ENCODE data around the gene FAM120C.

FAM120C gene

DNA sequence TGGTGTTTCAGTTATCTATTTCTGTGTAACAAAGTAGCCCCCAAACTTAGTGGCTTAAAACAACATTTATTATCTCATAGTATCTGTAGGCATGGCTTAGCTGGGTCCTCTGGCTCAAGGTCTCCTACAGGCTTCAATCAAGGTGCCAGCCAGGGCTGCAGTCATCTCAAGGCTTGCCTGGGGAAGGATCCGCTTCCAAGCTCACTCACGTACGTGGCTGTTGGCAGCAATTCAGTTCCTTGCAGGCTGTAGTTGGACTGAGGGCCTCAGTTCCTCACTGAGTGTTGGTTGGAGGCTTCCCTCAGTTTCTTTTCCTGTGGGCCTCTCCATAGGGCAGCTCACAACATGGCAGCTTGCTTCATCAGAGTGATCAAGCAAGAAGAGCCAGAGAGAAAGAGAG lies 9.3 kb downstream of the FAM120C start:
- no peak for TF ChIP-seq ZFX (IDR thresholded peaks at IDR 0.05)
- TF ChIP-seq, protein P1, sequence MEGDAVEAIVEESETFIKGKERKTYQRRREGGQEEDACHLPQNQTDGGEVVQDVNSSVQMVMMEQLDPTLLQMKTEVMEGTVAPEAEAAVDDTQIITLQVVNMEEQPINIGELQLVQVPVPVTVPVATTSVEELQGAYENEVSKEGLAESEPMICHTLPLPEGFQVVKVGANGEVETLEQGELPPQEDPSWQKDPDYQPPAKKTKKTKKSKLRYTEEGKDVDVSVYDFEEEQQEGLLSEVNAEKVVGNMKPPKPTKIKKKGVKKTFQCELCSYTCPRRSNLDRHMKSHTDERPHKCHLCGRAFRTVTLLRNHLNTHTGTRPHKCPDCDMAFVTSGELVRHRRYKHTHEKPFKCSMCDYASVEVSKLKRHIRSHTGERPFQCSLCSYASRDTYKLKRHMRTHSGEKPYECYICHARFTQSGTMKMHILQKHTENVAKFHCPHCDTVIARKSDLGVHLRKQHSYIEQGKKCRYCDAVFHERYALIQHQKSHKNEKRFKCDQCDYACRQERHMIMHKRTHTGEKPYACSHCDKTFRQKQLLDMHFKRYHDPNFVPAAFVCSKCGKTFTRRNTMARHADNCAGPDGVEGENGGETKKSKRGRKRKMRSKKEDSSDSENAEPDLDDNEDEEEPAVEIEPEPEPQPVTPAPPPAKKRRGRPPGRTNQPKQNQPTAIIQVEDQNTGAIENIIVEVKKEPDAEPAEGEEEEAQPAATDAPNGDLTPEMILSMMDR (conservative IDR thresholded peaks at IDR 0.05): no peak

DNA sequence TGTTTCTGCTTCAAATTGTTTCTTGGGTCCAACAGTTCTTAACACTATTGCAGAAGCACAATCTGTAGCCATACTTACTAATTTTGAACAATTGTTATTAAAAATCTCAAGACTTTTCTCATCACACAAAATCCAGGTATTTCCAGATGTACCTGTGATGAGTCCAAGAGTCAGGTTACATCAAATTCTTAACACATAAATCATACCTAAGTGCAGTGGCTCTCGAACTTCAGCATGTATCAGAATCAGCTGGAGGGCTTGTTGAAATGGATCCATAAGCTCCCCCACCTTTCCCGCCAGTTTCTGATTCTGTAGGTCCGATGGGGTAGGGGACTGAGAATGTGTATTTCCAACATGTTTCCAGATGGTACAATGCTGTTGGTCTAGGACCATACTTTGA lies 10.6 kb downstream of the FAM120C start:
- TF ChIP-seq, protein P1 (conservative IDR thresholded peaks at IDR 0.05): no peak
- no peak for TF ChIP-seq ZFX (IDR thresholded peaks at IDR 0.05)

More for the DNA sequence above, 9.3 kb downstream of the FAM120C start:
- H3K27ac ChIP-seq: no peak overlapping the region

DNA sequence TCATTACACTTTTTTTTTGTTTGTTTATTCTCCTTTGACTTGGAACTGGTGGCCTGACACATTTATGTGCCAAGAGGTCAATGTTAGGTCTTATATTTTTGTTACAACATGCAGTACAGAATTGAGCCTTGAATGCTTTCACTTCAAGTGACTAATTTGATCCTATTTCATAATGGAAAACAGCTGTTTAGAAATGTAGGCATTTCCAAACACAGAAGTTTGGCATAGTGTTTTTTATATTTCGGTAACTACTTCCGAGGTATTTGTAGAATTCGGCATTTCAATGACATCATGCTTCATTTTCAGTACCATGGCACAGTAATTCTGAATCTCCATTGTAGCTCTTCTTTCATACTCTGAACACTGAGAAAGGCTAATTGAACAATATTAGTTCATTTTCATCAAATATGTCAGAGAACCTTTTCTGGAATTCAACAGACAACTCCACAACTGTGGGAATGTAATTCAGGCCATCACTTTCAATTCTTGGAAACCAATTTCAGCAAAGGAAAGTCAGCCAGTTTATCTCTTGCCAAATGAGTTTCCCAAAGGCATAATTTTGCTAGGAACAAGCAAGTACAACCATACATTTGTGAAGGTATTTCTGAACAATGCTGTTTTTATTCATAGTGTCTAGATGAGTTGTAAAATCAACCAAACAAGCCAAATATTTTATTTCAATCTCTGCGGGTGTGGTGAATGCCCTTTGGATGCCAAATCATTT lies 11.4 kb downstream of the FAM120C start:
- H3K27ac ChIP-seq: no peak overlapping the region
- TF ChIP-seq, protein P1 (conservative IDR thresholded peaks at IDR 0.05): no peak
- TF ChIP-seq ZFX (IDR thresholded peaks at IDR 0.05): no peak

More for the DNA sequence above, 10.6 kb downstream of the FAM120C start:
- no peak overlapping the region for H3K27ac ChIP-seq

DNA sequence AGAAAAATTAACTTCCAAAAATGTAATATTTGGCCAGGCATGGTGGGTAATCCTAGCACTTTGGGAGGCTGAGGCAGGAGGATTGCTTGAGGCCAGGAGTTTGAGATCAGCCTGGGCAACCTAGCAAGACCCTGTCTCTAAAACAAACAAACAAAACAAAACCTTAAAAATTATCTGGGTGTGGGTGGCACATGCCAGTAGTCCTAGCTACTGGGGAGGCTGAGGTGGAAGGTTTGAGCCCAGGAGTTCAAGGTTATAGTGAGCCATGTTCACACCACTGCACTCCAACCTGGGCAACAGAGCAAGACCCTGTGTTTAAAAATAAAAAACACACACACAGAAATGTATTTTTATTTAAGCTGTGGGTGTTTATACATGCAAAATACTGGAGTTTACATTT lies 12.0 kb downstream of the FAM120C start:
- TF ChIP-seq, protein P1 (conservative IDR thresholded peaks at IDR 0.05): no peak
- TF ChIP-seq ZFX (IDR thresholded peaks at IDR 0.05): no peak

DNA sequence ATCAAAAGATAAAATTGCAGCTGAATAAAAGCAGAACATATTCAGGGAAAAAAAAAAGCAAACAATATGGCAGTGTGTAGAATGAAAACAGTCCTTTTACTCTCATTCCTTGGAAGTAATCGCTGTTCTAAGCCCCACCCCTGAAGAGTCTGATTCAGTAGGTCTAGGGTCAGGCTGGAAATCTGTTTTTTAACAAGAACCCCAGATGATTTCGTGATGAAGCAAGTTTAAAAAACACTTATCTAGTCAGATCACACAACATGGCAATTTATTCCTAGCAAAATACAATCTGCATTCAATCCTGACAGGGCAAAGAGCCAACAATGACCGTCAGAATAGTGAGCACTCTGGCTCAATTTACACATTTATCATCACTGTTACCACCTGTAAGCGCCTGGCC lies 16.1 kb downstream of the FAM120C start:
- TF ChIP-seq, protein P1 (conservative IDR thresholded peaks at IDR 0.05): no peak
- no peak for TF ChIP-seq ZFX (IDR thresholded peaks at IDR 0.05)
- H3K27ac ChIP-seq: no peak overlapping the region

More for the DNA sequence above, 12.0 kb downstream of the FAM120C start:
- no peak overlapping the region for H3K27ac ChIP-seq

DNA sequence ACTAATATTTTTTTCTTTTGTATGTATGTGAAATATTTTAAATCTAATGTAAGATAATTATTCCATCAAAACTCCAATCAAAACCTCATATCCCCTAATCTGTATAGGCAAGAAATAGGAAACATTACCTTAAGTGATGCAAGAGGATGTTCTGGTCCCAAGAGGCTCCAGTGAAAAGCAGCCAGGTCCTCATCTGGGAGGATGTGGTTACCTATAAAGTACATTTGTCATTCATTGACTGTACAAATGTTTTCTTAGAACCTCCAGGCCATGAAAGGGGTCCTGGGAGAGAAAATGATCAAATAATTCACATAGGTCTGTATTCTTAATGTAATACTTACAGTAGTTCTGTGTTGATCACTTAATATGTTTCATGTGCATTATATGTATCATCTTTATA lies 25.5 kb downstream of the FAM120C start:
- no peak overlapping the region for H3K27ac ChIP-seq
- TF ChIP-seq, protein P1 (conservative IDR thresholded peaks at IDR 0.05): no peak
- TF ChIP-seq ZFX (IDR thresholded peaks at IDR 0.05): no peak

DNA sequence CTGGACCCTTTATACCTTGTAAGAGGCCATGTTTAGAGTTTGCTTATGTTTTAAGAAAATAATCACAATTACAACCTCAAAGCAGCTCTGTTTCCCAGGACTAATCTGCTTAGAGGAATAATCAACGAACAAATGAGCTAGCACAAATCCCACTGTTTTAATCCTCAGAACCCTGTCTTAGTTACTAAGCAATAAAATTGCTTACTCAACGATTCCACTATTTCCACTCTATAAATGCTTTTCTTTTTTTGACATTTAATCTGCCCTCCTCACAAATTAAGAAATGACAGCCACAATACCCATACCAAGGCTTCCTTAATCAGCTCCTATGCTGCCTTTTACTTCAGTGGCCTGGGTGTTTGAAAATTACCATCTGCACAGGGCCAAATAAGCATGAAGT lies 48.8 kb downstream of the FAM120C start:
- TF ChIP-seq, protein P1 (conservative IDR thresholded peaks at IDR 0.05): no peak
- TF ChIP-seq ZFX (IDR thresholded peaks at IDR 0.05): no peak
- H3K27ac ChIP-seq: no peak overlapping the region
